Gastrocnemius medialis (tissue), 4 donors: Measurements from ENCODE around the gene DOK3. TPM values are rescaled to one million over a fixed set of nuclear protein-coding genes. Genes with fewer than 3 reads are reported as not detected.

Source experiments
- ATAC-seq, 2 donors: fragments of 150-250 bp; one replicate each; pipeline ENCODE4 v1.9.1; 2016
- DNase-seq, 2 donors: peaks; one replicate each; pipeline ENCODE4 v3.0.0-alpha.2; 2019
- H3K27ac ChIP-seq, 4 donors: fragments of 200-600 bp; sonication (generic); 1 replicate in 1 of 4; 2 replicates in 3 of 4; pipeline ENCODE4 v1.5.1; 2016 to 2018; ENCODE audit warnings: mild to moderate bottlenecking in 2 of 4, moderate library complexity in 1 of 4
- H3K27me3 ChIP-seq, 3 donors: fragments of 200-600 bp; sonication (generic) in 2 of 3; 1 replicate in 1 of 3; 2 replicates in 2 of 3; pipeline versions ENCODE4 v1.5.1 to v1.6.0; 2016 to 2019; ENCODE audit warnings: mild to moderate bottlenecking in 1 of 3, moderate library complexity in 1 of 3
- H3K36me3 ChIP-seq, 2 donors: fragments of 200-600 bp; sonication (generic) in 1 of 2; one replicate each; pipeline ENCODE4 v1.5.1; 2017 to 2018
- H3K4me1 ChIP-seq, 2 donors: fragments of 200-600 bp; sonication (generic) in 1 of 2; one replicate each; pipeline ENCODE4 v1.5.1; 2016 to 2017; ENCODE audit warnings: mild to moderate bottlenecking in 2 of 2
- H3K4me3 ChIP-seq, 4 donors: fragments of 200-600 bp; sonication (generic) in 3 of 4; 1 replicate in 1 of 4; 2 replicates in 3 of 4; pipeline ENCODE4 v1.5.1; 2016 to 2019; ENCODE audit warnings: mild to moderate bottlenecking in 2 of 4
- H3K9me3 ChIP-seq, 3 donors: fragments of 200-600 bp; sonication (generic) in 2 of 3; 1 replicate in 1 of 3; 2 replicates in 2 of 3; pipeline ENCODE4 v1.5.1; 2016 to 2019
- CTCF ChIP-seq, 5 experiments: fragments of 450-650 bp in 3 of 5; fragments of 200-600 bp in 2 of 5; sonication (generic) in 2 of 5; IDR thresholded peaks in 4 of 5; conservative IDR thresholded peaks in 1 of 5; 1 replicate in 4 of 5; 2 replicates in 1 of 5; pipeline ENCODE4 v1.5.1; 2016 to 2019; ENCODE audit warnings: antibody characterized with exemption in 5 of 5, mild to moderate bottlenecking in 3 of 5, moderate library complexity in 3 of 5
- POLR2A ChIP-seq, 2 donors: fragments of 450-650 bp; IDR thresholded peaks; one replicate each; pipeline ENCODE4 v1.6.1; 2017; ENCODE audit warnings: antibody characterized with exemption in 2 of 2, mild to moderate bottlenecking in 2 of 2, moderate library complexity in 2 of 2
- in situ Hi-C, 4 donors: fragments of 200-750 bp; cut with MboI; loops; one replicate each; pipeline versions ENCODE4 v1.15.0 to v1.8.0; 2017; ENCODE audit warnings: low sequenced_read_pairs in 4 of 4
- intact Hi-C: fragments of 100-400 bp; cut with DNase I; formaldehyde crosslinking; loops from one replicate; pipeline ENCODE4 v1.15.1; 2023; ENCODE audit warnings: low total_unique reads
- total RNA-seq, 4 donors: library from RNA; depleted of rRNA; stranded (reverse); fragments of >200 nt; gene quantifications; one replicate each; pipeline versions ENCODE4 v1.1.0 to v1.2.3, GENCODE V29; 2016

Gene DOK3
- total RNA-seq, 4 donors from 2014 or later, result 2.1 to 5.1 (median 2.9) TPM

GRCh38 chr5:177513500-177513899 lies 3.9 kb upstream of the DOK3 start:
- Histone ChIP-seq H3K4me1 (peaks cover 17 to 24% of the 10 kb centered on the region in 2 donors), H3K9me3 (no peaks in the 10 kb centered on the region), H3K27me3 (no peaks in the 10 kb centered on the region), H3K36me3 (peaks cover 0 to 57% of the 10 kb centered on the region in 2 donors), H3K4me3 (no peak overlapping the region), H3K27ac (no peak overlapping the region)
- no peak for DNase-seq
- TF ChIP-seq CTCF (IDR thresholded peaks at IDR 0.05 in 4 of 5, conservative IDR thresholded peaks at IDR 0.05 in 1 of 5), result no peak
- TF ChIP-seq POLR2A (IDR thresholded peaks at IDR 0.05), result no peak
- no peak for ATAC-seq
- intact Hi-C loops, result no loop called here
- in situ Hi-C loops, result loop anchor here in 1 of 4 donors (25.0 kb wide), 1 partner anchor 126 kb away; the partner anchor contains the start of gene SLC34A1

- intact Hi-C loops (no loop called here), in situ Hi-C loops (loop anchor here in 1 of 4 donors (25.0 kb wide), 1 partner anchor 126 kb away; the partner anchor contains the start of gene SLC34A1)
- Histone ChIP-seq H3K27me3 (no peaks in the 10 kb centered on the region), H3K36me3 (peaks cover 0 to 57% of the 10 kb centered on the region in 2 donors), H3K4me3 (no peak overlapping the region), H3K9me3 (no peaks in the 10 kb centered on the region), H3K4me1 (peaks cover 17 to 24% of the 10 kb centered on the region in 2 donors), H3K27ac (no peak overlapping the region)
- TF ChIP-seq POLR2A (IDR thresholded peaks at IDR 0.05) (no peak), CTCF (IDR thresholded peaks at IDR 0.05 in 4 of 5, conservative IDR thresholded peaks at IDR 0.05 in 1 of 5) (no peak)
- ATAC-seq (no peak), DNase-seq (no peak)
Measured at GRCh38 chr5:177512736-177513380, 3.2 kb upstream of the DOK3 start.

GRCh38 chr5:177511796-177512675 lies 2.4 kb upstream of the DOK3 start:
- Histone ChIP-seq H3K4me1 (peaks cover 17 to 20% of the 10 kb centered on the region in 2 donors), H3K36me3 (peaks cover 0 to 57% of the 10 kb centered on the region in 2 donors), H3K27me3 (no peaks in the 10 kb centered on the region), H3K4me3 (no peak overlapping the region), H3K9me3 (no peaks in the 10 kb centered on the region), H3K27ac (no peak overlapping the region)
- in situ Hi-C loops (loop anchor here in 1 of 4 donors (25.0 kb wide), 1 partner anchor 125 kb away; the partner anchor contains the start of gene SLC34A1), intact Hi-C loops (no loop called here)
- no peak for ATAC-seq
- TF ChIP-seq CTCF (IDR thresholded peaks at IDR 0.05 in 4 of 5, conservative IDR thresholded peaks at IDR 0.05 in 1 of 5), result no peak
- TF ChIP-seq POLR2A (IDR thresholded peaks at IDR 0.05), result no peak
- no peak for DNase-seq

GRCh38 chr5:177511181-177511580 lies 1.6 kb upstream of the DOK3 start:
- peaks cover 0 to 57% of the 10 kb centered on the region in 2 donors for H3K36me3 ChIP-seq
- intact Hi-C loops (no loop called here), in situ Hi-C loops (loop anchor here in 1 of 4 donors (25.0 kb wide), 1 partner anchor 124 kb away; the partner anchor contains the start of gene SLC34A1)
- no peak overlapping the region for H3K4me3 ChIP-seq
- no peak for DNase-seq
- no peak for ATAC-seq
- TF ChIP-seq POLR2A (IDR thresholded peaks at IDR 0.05), result no peak
- no peak for TF ChIP-seq CTCF (IDR thresholded peaks at IDR 0.05 in 4 of 5, conservative IDR thresholded peaks at IDR 0.05 in 1 of 5)
- no peaks in the 10 kb centered on the region for H3K27me3 ChIP-seq
- H3K4me1 ChIP-seq, result peaks cover 16 to 18% of the 10 kb centered on the region in 2 donors
- no peaks in the 10 kb centered on the region for H3K9me3 ChIP-seq
- H3K27ac ChIP-seq, result peak overlapping the region in 1 of 4 donors; percentile 15
